H1 (cell line): ENCODE data around the gene CACNG1. TPM values are rescaled to one million over a fixed set of nuclear protein-coding genes. Genes with fewer than 3 reads are reported as not detected.

Experiments
- polyA plus RNA-seq, 7 experiments: library from polyadenylated mRNA; depleted of rRNA in 3 of 7; stranded (reverse) in 5 of 7; unstranded in 2 of 7; fragments of >200 nt in 5 of 7; fragments of 200-250 nt in 2 of 7; gene quantifications; 1 replicate in 5 of 7; 2 replicates in 1 of 7; 4 replicates in 1 of 7; pipeline versions ENCODE4 v1.2.1 to v1.2.3, GENCODE V29; 2011 to 2013; ENCODE audit warnings: missing spikeins in 2 of 7, mixed read lengths in 2 of 7
- total RNA-seq: library from RNA; stranded (reverse); fragmentation: NEBNext Ultra II Directional; extraction: Animal tissue kit (Norgen Biotek cat#: 25700); gene quantifications from 2 replicates; pipeline ENCODE4 v1.2.1, GENCODE V29; 2021

The CACNG1 gene
- total and polyA plus RNA-seq, 2 of the 8 experiments (the other 6 are each of a cell fraction or from before 2014, with no cell fraction given), result not detected

Other genes with a start within 250 kb of the CACNG1 start
- gene CACNG5, start 209.4 kb upstream of the CACNG1 start, total RNA-seq, result 1.3 and 2.2 TPM in 2 replicates
- 3.1 and 4.1 TPM in 2 replicates for gene CACNG5, start 209.4 kb upstream of the CACNG1 start, polyA plus RNA-seq (2011; rRNA removed)
- gene CACNG4, start 79.8 kb upstream of the CACNG1 start, total RNA-seq, result 5.6 and 5.9 TPM in 2 replicates
- gene CACNG4, start 79.8 kb upstream of the CACNG1 start, polyA plus RNA-seq (2011; rRNA removed), result 3.6 and 5.3 TPM in 2 replicates
- gene HELZ, start 200.6 kb downstream of the CACNG1 start, total RNA-seq, result 47.3 and 48.7 TPM in 2 replicates
- 7.9 and 10.0 TPM in 2 replicates for gene HELZ, start 200.6 kb downstream of the CACNG1 start, polyA plus RNA-seq (2011; rRNA removed)